Neutrophil (primary cell): ENCODE results near the gene UBA1.

Experiments
- H3K27ac ChIP-seq: fragments of 200-600 bp; sonication (generic); 2 replicates; pipeline ENCODE4 v1.5.1; 2016; ENCODE audit warnings: mild to moderate bottlenecking, moderate library complexity
- H3K27me3 ChIP-seq: fragments of 200-600 bp; sonication (generic); 2 replicates; pipeline ENCODE4 v1.6.0; 2016; ENCODE audit warnings: mild to moderate bottlenecking
- H3K36me3 ChIP-seq: fragments of 200-600 bp; sonication (generic); 2 replicates; pipeline ENCODE4 v1.5.1; 2017
- H3K4me1 ChIP-seq, 2 experiments: fragments of 200-600 bp in 1 of 2; sonication (generic) in 1 of 2; 1 replicate in 1 of 2; 2 replicates in 1 of 2; pipeline versions ENCODE4 v1.5.1 to v1.6.1; 2013 to 2016; ENCODE audit warnings: low read depth in 1 of 2, low read length in 1 of 2, mild to moderate bottlenecking in 1 of 2, moderate library complexity in 1 of 2; ENCODE audit not compliant: control insufficient read depth in 1 of 2, insufficient read depth in 1 of 2
- H3K4me3 ChIP-seq, 2 experiments: fragments of 200-600 bp in 1 of 2; sonication (generic) in 1 of 2; 1 replicate in 1 of 2; 2 replicates in 1 of 2; pipeline ENCODE4 v1.5.1; 2013 to 2016; ENCODE audit warnings: low read depth in 1 of 2, low read length in 1 of 2, mild to moderate bottlenecking in 1 of 2, moderate library complexity in 1 of 2
- H3K9me3 ChIP-seq: fragments of 200-600 bp; sonication (generic); 2 replicates; pipeline ENCODE4 v1.5.1; 2016
- CTCF ChIP-seq: fragments of 200-600 bp; sonication (generic); IDR thresholded peaks from 2 replicates; pipeline ENCODE4 v1.5.1; 2016; ENCODE audit warnings: antibody characterized with exemption

The UBA1 gene

GRCh38 chrX:47217121-47217851, 23.7 kb downstream of the UBA1 start:
- Histone ChIP-seq H3K4me1 (peaks cover 21 to 33% of the 10 kb centered on the region in 2 experiments), H3K9me3 (no peaks in the 10 kb centered on the region), H3K27me3 (no peaks in the 10 kb centered on the region), H3K4me3 (peak overlapping the region; percentile 36 to 92), H3K36me3 (peaks cover 43% of the 10 kb centered on the region), H3K27ac (peak overlapping the region; percentile 99)
- TF ChIP-seq CTCF: no peak

- H3K27me3 ChIP-seq: no peaks in the 10 kb centered on the region
Measured at GRCh38 chrX:47217852-47218279, 24.2 kb downstream of the UBA1 start.

GRCh38 chrX:47218280-47218919, 24.8 kb downstream of the UBA1 start, which contains the start of gene CDK16:
Gene CDK16 (plus strand): TSS chrX:47218681. CDS start chrX:47223558, 4,877 bp downstream.
- peak within 1 kb of the TSS; percentile 99 for H3K27ac ChIP-seq
- peaks cover 35% of the 10 kb centered on the region for H3K36me3 ChIP-seq
- peak within 1 kb of the TSS; percentile 69 to 92 for H3K4me3 ChIP-seq
- no peaks in the 10 kb centered on the region for H3K27me3 ChIP-seq
- peaks cover 21 to 33% of the 10 kb centered on the region in 2 experiments for H3K4me1 ChIP-seq
- TF ChIP-seq CTCF: no peak
- no peaks in the 10 kb centered on the region for H3K9me3 ChIP-seq

More at GRCh38 chrX:47217852-47218279, 24.2 kb downstream of the UBA1 start:
- TF ChIP-seq CTCF: no peak
- H3K4me1 ChIP-seq: peaks cover 21 to 33% of the 10 kb centered on the region in 2 experiments
- no peaks in the 10 kb centered on the region for H3K9me3 ChIP-seq
- peaks cover 37% of the 10 kb centered on the region for H3K36me3 ChIP-seq
- H3K27ac ChIP-seq: peak overlapping the region; percentile 99
- peak overlapping the region; percentile 69 to 92 for H3K4me3 ChIP-seq

GRCh38 chrX:47218920-47219815, 25.5 kb downstream of the UBA1 start:
- H3K27me3 ChIP-seq: no peaks in the 10 kb centered on the region
- H3K4me3 ChIP-seq: peak overlapping the region; percentile 69 to 92
- no peak for TF ChIP-seq CTCF
- peak overlapping the region; percentile 99 for H3K27ac ChIP-seq
- H3K36me3 ChIP-seq: peaks cover 35% of the 10 kb centered on the region
- no peaks in the 10 kb centered on the region for H3K9me3 ChIP-seq
- peaks cover 21 to 33% of the 10 kb centered on the region in 2 experiments for H3K4me1 ChIP-seq

- Histone ChIP-seq H3K27ac (peak overlapping the region; percentile 33), H3K27me3 (no peaks in the 10 kb centered on the region), H3K9me3 (no peaks in the 10 kb centered on the region), H3K4me1 (peaks cover 21 to 32% of the 10 kb centered on the region in 2 experiments), H3K4me3 (no peak overlapping the region), H3K36me3 (peaks cover 36% of the 10 kb centered on the region)
- TF ChIP-seq CTCF: no peak
Measured at GRCh38 chrX:47221756-47222155, 28.1 kb downstream of the UBA1 start.
